ENCODE measurements around the gene RABGAP1L.
A peak's percentile ranks its signal among the peaks of the same experiment; 100 is the strongest.
"Not testable (repeated sequence)": the region's sequence is repeated elsewhere in the genome, so short reads cannot be mapped to it uniquely, and the experiment has no call there.

RABGAP1L gene

GRCh38 chr1:174704300-174704699 is 545.0 kb downstream of the RABGAP1L start:
- no peak overlapping the region for H3K9ac ChIP-seq (ENCODE audit: insufficient read length)
- H3K27ac ChIP-seq, result no peak overlapping the region
- no peaks in the 10 kb centered on the region for H3K9me3 ChIP-seq (ENCODE audit: low read depth, low read length)
- TF ChIP-seq FOXP2 (optimal IDR thresholded peaks at IDR 0.05; ENCODE audit: control extremely low read depth, extremely low read length, insufficient read depth) (no peak), EZH2 (IDR thresholded peaks at IDR 0.05) (no peak), POLR2AphosphoS5 (IDR thresholded peaks at IDR 0.05; ENCODE audit: borderline replicate concordance, low read depth, low read length) (no peak)
- H3K36me3 ChIP-seq (ENCODE audit: insufficient read depth, low read length), result no peaks in the 10 kb centered on the region
- no peak overlapping the region for H3K4me3 ChIP-seq
- no peak for DNase-seq (ENCODE audit: low read depth, low spot score)

GRCh38 chr1:174710868-174711845 is 551.8 kb downstream of the RABGAP1L start:
- TF ChIP-seq POLR2AphosphoS5 (IDR thresholded peaks at IDR 0.05; ENCODE audit: borderline replicate concordance, low read depth, low read length) (no peak), FOXP2 (optimal IDR thresholded peaks at IDR 0.05; ENCODE audit: control extremely low read depth, extremely low read length, insufficient read depth) (no peak), EZH2 (IDR thresholded peaks at IDR 0.05) (no peak)
- Histone ChIP-seq H3K9ac (ENCODE audit: insufficient read length) (no peak overlapping the region), H3K36me3 (ENCODE audit: insufficient read depth, low read length) (no peaks in the 10 kb centered on the region), H3K9me3 (ENCODE audit: low read depth, low read length) (no peaks in the 10 kb centered on the region), H3K4me3 (no peak overlapping the region), H3K27ac (no peak overlapping the region)
- no peak for DNase-seq (ENCODE audit: low read depth, low spot score)

GRCh38 chr1:174711848-174712247 is 552.5 kb downstream of the RABGAP1L start:
- not testable (repeated sequence) for DNase-seq (ENCODE audit: low read depth, low spot score); H3K9me3 ChIP-seq (ENCODE audit: low read depth, low read length); H3K4me3 ChIP-seq; H3K27ac ChIP-seq; H3K9ac ChIP-seq (ENCODE audit: insufficient read length); H3K36me3 ChIP-seq (ENCODE audit: insufficient read depth, low read length)

GRCh38 chr1:174712541-174712940 is 553.2 kb downstream of the RABGAP1L start:
- no peaks in the 10 kb centered on the region for H3K36me3 ChIP-seq (ENCODE audit: insufficient read depth, low read length)
- no peaks in the 10 kb centered on the region for H3K9me3 ChIP-seq (ENCODE audit: low read depth, low read length)
- no peak for DNase-seq (ENCODE audit: low read depth, low spot score)
- no peak overlapping the region for H3K27ac ChIP-seq
- no peak overlapping the region for H3K9ac ChIP-seq (ENCODE audit: insufficient read length)
- TF ChIP-seq EZH2 (IDR thresholded peaks at IDR 0.05), result no peak
- TF ChIP-seq FOXP2 (optimal IDR thresholded peaks at IDR 0.05; ENCODE audit: control extremely low read depth, extremely low read length, insufficient read depth), result no peak
- no peak for TF ChIP-seq POLR2AphosphoS5 (IDR thresholded peaks at IDR 0.05; ENCODE audit: borderline replicate concordance, low read depth, low read length)
- no peak overlapping the region for H3K4me3 ChIP-seq

- no peaks in the 10 kb centered on the region for H3K9me3 ChIP-seq (ENCODE audit: low read depth, low read length)
- H3K4me3 ChIP-seq, result no peak overlapping the region
- no peak overlapping the region for H3K9ac ChIP-seq (ENCODE audit: insufficient read length)
- no peak overlapping the region for H3K27ac ChIP-seq
- TF ChIP-seq EZH2 (IDR thresholded peaks at IDR 0.05), result no peak
- no peaks in the 10 kb centered on the region for H3K36me3 ChIP-seq (ENCODE audit: insufficient read depth, low read length)
- no peak for DNase-seq (ENCODE audit: low read depth, low spot score)
These were observed 554.5 kb downstream of the RABGAP1L start for GRCh38 chr1:174713796-174714195.

- no peak for TF ChIP-seq POLR2AphosphoS5 (IDR thresholded peaks at IDR 0.05; ENCODE audit: borderline replicate concordance, low read depth, low read length)
- no peak for TF ChIP-seq EZH2 (IDR thresholded peaks at IDR 0.05)
- TF ChIP-seq FOXP2 (optimal IDR thresholded peaks at IDR 0.05; ENCODE audit: control extremely low read depth, extremely low read length, insufficient read depth), result no peak
- H3K9ac ChIP-seq (ENCODE audit: insufficient read length), result no peak overlapping the region
- H3K9me3 ChIP-seq (ENCODE audit: low read depth, low read length), result no peaks in the 10 kb centered on the region
- H3K4me3 ChIP-seq, result no peak overlapping the region
- no peak overlapping the region for H3K27ac ChIP-seq
- DNase-seq (ENCODE audit: low read depth, low spot score), result no peak
- no peaks in the 10 kb centered on the region for H3K36me3 ChIP-seq (ENCODE audit: insufficient read depth, low read length)
These were observed 559.9 kb downstream of the RABGAP1L start for GRCh38 chr1:174719194-174719593.

- no peak overlapping the region for H3K4me3 ChIP-seq
- no peaks in the 10 kb centered on the region for H3K9me3 ChIP-seq (ENCODE audit: low read depth, low read length)
- no peak for TF ChIP-seq FOXP2 (optimal IDR thresholded peaks at IDR 0.05; ENCODE audit: control extremely low read depth, extremely low read length, insufficient read depth)
- no peak for TF ChIP-seq EZH2 (IDR thresholded peaks at IDR 0.05)
- no peak for TF ChIP-seq POLR2AphosphoS5 (IDR thresholded peaks at IDR 0.05; ENCODE audit: borderline replicate concordance, low read depth, low read length)
- H3K27ac ChIP-seq, result no peak overlapping the region
- DNase-seq (ENCODE audit: low read depth, low spot score), result no peak
- no peaks in the 10 kb centered on the region for H3K36me3 ChIP-seq (ENCODE audit: insufficient read depth, low read length)
- no peak overlapping the region for H3K9ac ChIP-seq (ENCODE audit: insufficient read length)
These were observed 561.3 kb downstream of the RABGAP1L start for GRCh38 chr1:174720618-174721017.

- Histone ChIP-seq H3K9me3 (ENCODE audit: low read depth, low read length) (no peaks in the 10 kb centered on the region), H3K27ac (no peak overlapping the region), H3K9ac (ENCODE audit: insufficient read length) (no peak overlapping the region), H3K36me3 (ENCODE audit: insufficient read depth, low read length) (no peaks in the 10 kb centered on the region), H3K4me3 (no peak overlapping the region)
- no peak for DNase-seq (ENCODE audit: low read depth, low spot score)
- TF ChIP-seq FOXP2 (optimal IDR thresholded peaks at IDR 0.05; ENCODE audit: control extremely low read depth, extremely low read length, insufficient read depth), result no peak
- TF ChIP-seq POLR2AphosphoS5 (IDR thresholded peaks at IDR 0.05; ENCODE audit: borderline replicate concordance, low read depth, low read length), result no peak
- TF ChIP-seq EZH2 (IDR thresholded peaks at IDR 0.05), result no peak
These were observed 561.9 kb downstream of the RABGAP1L start for GRCh38 chr1:174721246-174721645.

- peak overlapping the region; percentile 4; the same call in 1 of the 2 replicates for H3K27ac ChIP-seq
- no peak overlapping the region for H3K9ac ChIP-seq (ENCODE audit: insufficient read length)
- H3K4me3 ChIP-seq, result no peak overlapping the region
- no peaks in the 10 kb centered on the region for H3K9me3 ChIP-seq (ENCODE audit: low read depth, low read length)
- no peak for TF ChIP-seq EZH2 (IDR thresholded peaks at IDR 0.05)
- no peak for TF ChIP-seq FOXP2 (optimal IDR thresholded peaks at IDR 0.05; ENCODE audit: control extremely low read depth, extremely low read length, insufficient read depth)
- no peak for TF ChIP-seq POLR2AphosphoS5 (IDR thresholded peaks at IDR 0.05; ENCODE audit: borderline replicate concordance, low read depth, low read length)
- no peaks in the 10 kb centered on the region for H3K36me3 ChIP-seq (ENCODE audit: insufficient read depth, low read length)
- no peak for DNase-seq (ENCODE audit: low read depth, low spot score)
These were observed 564.5 kb downstream of the RABGAP1L start for GRCh38 chr1:174723816-174724215.
